Measurements from ENCODE around the gene GGCX.

GRCh38 chr2:85588236-85588635 lies 26.9 kb upstream of the GGCX start:
- TF ChIP-seq CTCF (IDR thresholded peaks at IDR 0.05; ENCODE audit: extremely low read depth in 1 of 2, insufficient read depth in 1 of 2, low read depth in 1 of 2, low read length in 2 of 2) = no peak
- TF ChIP-seq EZH2 (IDR thresholded peaks at IDR 0.05; ENCODE audit: borderline replicate concordance, low read depth, low read length, severe bottlenecking) = no peak
- TF ChIP-seq POLR2A (IDR thresholded peaks at IDR 0.05; ENCODE audit: low read depth, low read length) = no peak
- no peak for TF ChIP-seq POLR2AphosphoS5 (IDR thresholded peaks at IDR 0.05; ENCODE audit: insufficient read depth, low read depth, low read length)
- TF ChIP-seq MAX (IDR thresholded peaks at IDR 0.05; ENCODE audit: insufficient read depth, insufficient read length) = no peak
- TF ChIP-seq GATA2 (IDR thresholded peaks at IDR 0.05; ENCODE audit: insufficient read depth, insufficient read length, low read depth, low read length) = no peak
